ENCODE data around the gene CHRNB4. TPM values are rescaled to one million over a fixed set of nuclear protein-coding genes. Genes with fewer than 3 reads are reported as not detected.

The CHRNB4 gene
- total RNA-seq, 2 experiments from 2014 or later = not detected

DNA sequence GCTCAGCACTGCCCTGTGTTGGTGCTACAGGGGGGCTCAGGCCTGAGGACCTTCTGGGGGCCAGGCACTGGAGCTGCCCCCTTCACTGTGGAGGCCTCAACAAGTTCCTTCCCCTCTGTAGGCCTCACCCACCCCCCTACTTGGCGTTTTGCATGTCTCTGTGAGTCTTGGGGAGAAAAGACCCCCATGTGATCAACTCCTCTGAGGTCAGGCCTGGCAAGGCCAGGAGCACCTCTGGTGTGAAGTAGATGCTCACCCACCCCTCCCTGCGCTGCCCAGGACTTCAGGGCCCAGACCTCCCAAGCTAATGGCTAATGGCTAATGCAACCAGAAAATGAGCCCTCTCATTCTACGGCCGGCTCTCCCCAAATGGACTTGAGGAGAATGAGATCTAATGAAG, 34.2 kb upstream of the CHRNB4 start:
- Mint-ChIP-seq H3K9me3 (no peaks in the 10 kb centered on the region), H3K36me3 (no peaks in the 10 kb centered on the region), H3K4me1 (no peaks in the 10 kb centered on the region)

DNA sequence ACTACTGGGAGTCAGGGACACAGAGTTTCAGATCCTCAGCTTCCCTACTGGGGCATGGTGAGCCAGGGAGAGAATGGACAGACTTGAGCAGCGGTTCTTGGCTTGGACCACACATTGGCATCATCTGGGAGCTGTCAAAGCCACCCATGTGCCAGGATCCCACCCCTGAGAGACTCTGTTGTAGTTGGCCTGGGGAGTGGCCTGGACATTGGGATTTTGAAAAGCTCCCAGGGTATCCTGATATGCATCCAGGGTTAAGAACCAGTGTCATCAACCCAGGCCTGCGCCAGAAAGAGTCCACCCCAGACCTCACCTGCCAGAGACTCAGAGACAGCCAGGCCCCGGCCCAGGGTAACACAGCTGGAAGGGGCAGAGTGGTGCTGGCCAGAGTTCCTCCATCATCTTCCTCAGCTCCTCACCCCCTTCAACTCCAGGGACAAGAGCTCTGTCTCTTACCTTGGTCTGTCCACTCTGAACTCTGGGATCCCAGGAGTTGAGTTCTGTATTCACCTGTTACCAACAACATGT, 33.0 kb upstream of the CHRNB4 start:
- DNase-seq = no peak
- H3K4me3 Mint-ChIP-seq = no peak overlapping the region
- no peaks in the 10 kb centered on the region for H3K9me3 Mint-ChIP-seq
- no peaks in the 10 kb centered on the region for H3K36me3 Mint-ChIP-seq
- no peaks in the 10 kb centered on the region for H3K27me3 Mint-ChIP-seq
- no peak overlapping the region for H3K27ac Mint-ChIP-seq
- H3K4me1 Mint-ChIP-seq = no peaks in the 10 kb centered on the region

More for the DNA sequence above, 34.2 kb upstream of the CHRNB4 start:
- Mint-ChIP-seq H3K27me3 (no peaks in the 10 kb centered on the region), H3K27ac (no peak overlapping the region), H3K4me3 (no peak overlapping the region)
- DNase-seq = no peak

DNA sequence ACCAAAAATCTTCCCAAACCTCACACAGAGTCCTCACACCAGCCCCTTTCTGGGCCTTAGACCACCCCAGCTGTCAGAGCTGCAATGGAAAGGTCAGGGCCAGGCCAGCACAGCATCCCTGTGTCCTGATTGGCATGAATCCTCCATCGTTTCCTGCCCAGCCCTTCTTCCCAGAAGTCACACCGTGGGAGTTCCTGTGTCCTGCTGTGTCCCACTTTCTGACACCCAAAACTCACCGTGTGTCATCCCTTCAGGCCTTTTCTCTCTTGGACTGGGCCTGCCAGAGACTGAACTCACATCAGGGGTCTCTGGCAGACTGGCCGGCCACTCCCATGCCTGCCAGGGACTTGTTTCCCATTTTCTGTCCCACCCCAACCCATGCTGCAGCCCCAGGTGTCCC, 32.5 kb upstream of the CHRNB4 start:
- Mint-ChIP-seq H3K36me3 (no peaks in the 10 kb centered on the region), H3K4me1 (no peaks in the 10 kb centered on the region), H3K27me3 (no peaks in the 10 kb centered on the region), H3K9me3 (no peaks in the 10 kb centered on the region), H3K27ac (no peak overlapping the region), H3K4me3 (no peak overlapping the region)
- no peak for DNase-seq

DNA sequence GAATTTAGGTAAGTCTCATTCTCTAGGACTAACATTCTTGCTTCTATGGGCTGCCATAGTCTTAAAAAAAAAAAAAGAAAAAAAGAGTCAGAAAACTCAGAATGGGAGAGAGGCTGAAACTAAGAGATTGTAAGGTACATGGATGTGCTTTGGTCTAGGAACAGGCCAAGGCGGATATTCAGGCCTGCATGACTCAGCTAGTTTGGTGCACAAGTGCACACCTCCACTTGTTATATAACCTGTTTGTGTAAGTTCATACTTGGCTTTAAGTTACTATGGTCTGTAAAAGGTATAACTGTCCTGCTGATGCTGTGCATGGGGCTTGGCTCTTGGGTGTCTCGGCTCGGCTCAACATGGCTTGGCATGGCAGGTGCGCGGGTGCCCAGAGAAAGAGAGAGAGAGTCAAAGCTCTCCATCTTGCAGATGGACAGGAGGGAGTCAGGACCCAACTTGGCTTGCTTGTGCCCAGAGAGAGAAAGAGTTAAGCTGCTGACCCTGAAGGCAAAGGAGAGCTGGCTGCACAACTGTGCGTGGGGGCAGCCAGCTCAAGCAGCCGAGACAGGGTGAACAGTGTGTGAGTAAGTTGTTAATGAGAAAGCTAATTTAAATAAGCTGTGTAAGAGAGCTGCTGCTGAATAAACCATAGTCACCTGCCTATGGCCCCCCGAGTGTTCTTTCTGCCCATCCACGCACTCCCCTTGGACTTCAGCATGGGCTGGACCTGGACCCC, 31.4 kb upstream of the CHRNB4 start:
- no peak for DNase-seq
- H3K4me1 Mint-ChIP-seq = no peaks in the 10 kb centered on the region
- H3K36me3 Mint-ChIP-seq = no peaks in the 10 kb centered on the region
- no peak overlapping the region for H3K27ac Mint-ChIP-seq
- no peaks in the 10 kb centered on the region for H3K9me3 Mint-ChIP-seq
- H3K27me3 Mint-ChIP-seq = peaks cover 4% of the 10 kb centered on the region
- H3K4me3 Mint-ChIP-seq = no peak overlapping the region

DNA sequence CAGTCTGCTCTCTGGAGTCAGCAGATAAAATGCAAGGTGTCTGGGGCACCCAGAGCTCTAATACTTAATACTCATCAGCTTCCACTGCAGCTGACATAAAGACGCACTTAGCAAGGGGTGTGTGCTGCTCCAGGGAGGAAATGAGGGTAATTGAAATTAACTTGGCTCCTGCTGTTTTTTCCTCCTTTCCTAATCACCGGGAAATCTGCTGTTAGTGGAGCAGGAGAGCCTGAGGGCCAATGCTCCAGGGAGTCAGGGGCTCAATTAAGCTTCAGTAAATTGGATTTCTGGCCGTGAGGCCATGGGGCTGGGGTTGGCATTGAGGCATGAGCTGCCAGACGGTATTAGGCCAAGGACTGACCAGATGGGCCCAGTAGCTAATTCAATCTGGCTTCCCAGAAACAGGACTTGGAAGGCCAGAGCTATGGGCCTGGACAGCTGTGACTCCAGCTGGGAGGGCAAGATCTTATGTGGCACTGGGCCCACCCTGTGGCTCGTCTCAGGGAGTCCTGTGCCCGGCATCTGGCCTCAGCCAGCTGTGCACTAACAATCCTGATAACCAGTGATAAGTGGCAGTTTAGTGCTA, 30.7 kb upstream of the CHRNB4 start:
- H3K4me1 Mint-ChIP-seq = no peaks in the 10 kb centered on the region

DNA sequence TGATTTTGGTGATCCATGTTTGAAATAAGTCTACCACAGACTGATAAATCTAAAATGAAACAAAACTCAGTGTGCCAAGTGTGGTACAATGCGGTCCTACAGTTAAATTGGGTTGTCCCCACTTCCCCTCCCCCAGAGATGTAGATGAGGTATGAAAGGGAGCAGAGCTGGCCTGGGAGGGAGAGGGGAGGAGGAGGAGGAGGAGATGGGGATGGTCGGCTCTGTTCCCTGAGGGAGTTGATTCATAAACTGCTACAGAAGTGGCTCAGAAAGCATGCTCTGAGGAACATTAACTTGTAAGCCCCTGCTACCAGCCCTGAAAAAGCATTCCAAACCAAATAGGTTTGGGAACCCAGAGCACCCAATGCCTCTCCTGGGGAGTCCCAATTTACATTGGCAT, 28.0 kb upstream of the CHRNB4 start:
- peaks cover 4% of the 10 kb centered on the region for H3K27me3 Mint-ChIP-seq
- DNase-seq = no peak
- H3K4me3 Mint-ChIP-seq = no peak overlapping the region
- H3K36me3 Mint-ChIP-seq = no peaks in the 10 kb centered on the region
- H3K4me1 Mint-ChIP-seq = peaks cover 2% of the 10 kb centered on the region
- H3K9me3 Mint-ChIP-seq = no peaks in the 10 kb centered on the region
- no peak overlapping the region for H3K27ac Mint-ChIP-seq

More for the DNA sequence above, 30.7 kb upstream of the CHRNB4 start:
- no peaks in the 10 kb centered on the region for H3K9me3 Mint-ChIP-seq
- H3K27ac Mint-ChIP-seq = no peak overlapping the region
- H3K4me3 Mint-ChIP-seq = no peak overlapping the region
- no peak for DNase-seq
- H3K36me3 Mint-ChIP-seq = no peaks in the 10 kb centered on the region
- H3K27me3 Mint-ChIP-seq = peaks cover 4% of the 10 kb centered on the region

DNA sequence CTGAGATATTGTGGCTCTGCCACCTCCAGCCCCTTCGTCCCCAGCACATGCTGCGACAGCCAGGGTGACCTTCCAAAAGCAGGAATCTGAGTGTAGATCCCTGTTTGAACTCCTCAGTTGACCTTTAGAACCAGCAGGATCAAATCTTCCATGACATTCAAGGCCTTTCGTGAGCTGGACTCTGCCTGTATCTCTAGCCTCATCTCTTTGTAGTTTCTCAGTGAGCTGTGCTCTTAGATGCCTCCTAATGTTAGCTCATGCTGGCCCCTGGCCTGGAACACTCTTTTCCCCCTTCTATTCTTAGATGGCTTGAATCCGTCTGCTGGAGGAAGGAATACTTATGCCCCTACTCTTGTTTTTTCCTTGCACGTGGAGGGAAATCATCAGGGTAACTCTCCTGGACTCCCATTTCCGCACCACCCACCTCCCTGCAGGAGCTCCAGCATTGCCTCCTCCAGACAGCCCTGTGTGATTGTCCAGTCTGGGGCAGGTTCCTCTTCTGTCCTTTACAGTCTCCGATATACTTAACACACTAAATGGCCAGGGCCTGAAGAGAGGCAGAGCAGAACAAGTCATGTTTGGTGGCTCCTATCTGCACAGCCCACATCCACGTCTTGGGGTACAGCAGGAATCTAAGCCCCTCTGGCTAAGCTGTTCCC, 26.7 kb upstream of the CHRNB4 start:
- H3K4me3 Mint-ChIP-seq = no peak overlapping the region
- H3K36me3 Mint-ChIP-seq = no peaks in the 10 kb centered on the region
- no peak overlapping the region for H3K27ac Mint-ChIP-seq
- no peaks in the 10 kb centered on the region for H3K9me3 Mint-ChIP-seq
- no peak for DNase-seq
- peaks cover 2% of the 10 kb centered on the region for H3K4me1 Mint-ChIP-seq
- peaks cover 4% of the 10 kb centered on the region for H3K27me3 Mint-ChIP-seq

DNA sequence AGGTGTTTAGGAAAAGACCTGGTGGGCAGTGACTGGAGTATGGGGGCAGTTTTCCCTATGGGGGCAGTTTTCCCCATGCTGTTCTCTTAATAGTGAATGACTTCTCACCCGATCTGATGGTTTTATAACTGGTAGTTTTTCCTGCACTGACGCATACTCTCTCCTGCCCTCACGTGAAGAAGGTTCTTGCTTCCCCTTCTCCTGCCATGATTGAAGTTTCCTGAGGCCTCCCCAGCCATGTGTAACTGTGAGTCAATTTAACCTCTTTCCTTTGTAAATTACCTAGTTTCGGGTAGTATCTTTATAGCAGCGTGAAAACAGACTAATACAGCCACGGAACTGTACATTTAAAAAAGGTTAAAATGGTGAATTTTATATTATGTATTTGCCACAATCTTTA, 25.0 kb upstream of the CHRNB4 start:
- Mint-ChIP-seq H3K36me3 (no peaks in the 10 kb centered on the region), H3K4me3 (no peak overlapping the region), H3K9me3 (no peaks in the 10 kb centered on the region), H3K4me1 (peaks cover 2% of the 10 kb centered on the region), H3K27ac (no peak overlapping the region), H3K27me3 (peaks cover 4% of the 10 kb centered on the region)
- no peak for DNase-seq

DNA sequence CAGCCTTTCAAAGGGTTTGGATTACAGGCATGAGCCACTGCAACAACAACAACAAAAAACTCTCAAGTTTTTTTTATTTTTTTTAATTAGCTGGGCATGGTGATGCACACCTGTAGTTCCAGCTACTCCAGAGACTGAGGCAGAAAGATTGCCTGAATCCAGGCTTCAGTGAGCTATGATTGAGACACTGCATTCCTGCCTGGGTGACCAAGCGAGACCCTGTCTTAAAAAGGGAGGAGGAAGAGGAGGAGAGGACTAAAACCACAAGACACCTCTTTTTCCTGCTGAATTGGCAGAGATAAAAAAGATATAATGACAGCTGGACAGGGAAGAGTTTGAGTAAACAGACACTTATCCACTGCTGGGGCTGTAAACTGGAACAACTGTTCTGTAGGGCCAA, 22.7 kb upstream of the CHRNB4 start:
- no peak for DNase-seq
- Mint-ChIP-seq H3K27ac (no peak overlapping the region), H3K4me1 (peaks cover 2% of the 10 kb centered on the region), H3K27me3 (peaks cover 4% of the 10 kb centered on the region), H3K36me3 (no peaks in the 10 kb centered on the region), H3K9me3 (no peaks in the 10 kb centered on the region), H3K4me3 (no peak overlapping the region)

DNA sequence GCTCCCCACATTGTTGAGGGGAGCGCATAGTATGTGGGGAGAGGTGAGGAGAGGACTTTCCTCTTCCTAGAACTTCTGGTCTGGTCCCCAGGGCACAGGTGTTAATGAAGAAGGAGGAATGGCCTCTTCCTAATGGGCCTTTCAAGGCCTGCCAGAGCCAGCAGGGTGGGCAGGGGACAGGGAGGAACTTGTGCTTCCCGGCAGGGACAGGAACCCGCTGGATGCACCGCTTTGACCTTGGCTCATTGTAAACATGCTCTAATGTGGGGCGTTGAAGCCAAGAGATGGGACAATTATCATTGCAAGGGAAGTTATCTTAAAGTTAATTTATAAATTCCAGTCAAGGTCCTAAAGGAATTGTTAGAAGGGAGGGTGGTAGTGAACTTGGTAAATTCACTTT, 21.0 kb upstream of the CHRNB4 start:
- Mint-ChIP-seq H3K27me3 (no peaks in the 10 kb centered on the region), H3K27ac (no peak overlapping the region), H3K9me3 (no peaks in the 10 kb centered on the region), H3K4me1 (peaks cover 2% of the 10 kb centered on the region), H3K36me3 (no peaks in the 10 kb centered on the region), H3K4me3 (no peak overlapping the region)
- DNase-seq = no peak

DNA sequence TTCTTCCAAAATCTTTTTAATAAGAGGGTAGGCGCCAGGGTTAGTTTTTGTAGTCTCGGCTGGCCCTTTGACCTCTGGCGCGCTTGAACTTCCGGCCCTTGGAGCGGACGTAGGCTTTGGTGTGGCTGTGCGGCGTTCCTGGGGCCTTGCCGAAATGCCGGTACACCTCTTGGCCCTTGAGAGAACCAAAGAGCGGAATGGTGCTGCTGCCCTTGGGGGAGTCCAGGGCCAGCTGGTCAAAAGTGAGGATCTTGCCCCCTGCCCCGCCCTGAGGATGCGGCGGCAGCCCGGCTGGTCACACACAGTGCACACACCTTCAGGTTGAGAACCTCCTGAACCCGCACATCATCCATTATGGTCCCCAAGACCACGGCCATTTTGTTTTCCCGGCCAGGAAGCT, 20.0 kb upstream of the CHRNB4 start:
- H3K27me3 Mint-ChIP-seq = no peaks in the 10 kb centered on the region
- no peak for DNase-seq
- peaks cover under 1% of the 10 kb centered on the region for H3K4me1 Mint-ChIP-seq
- no peak overlapping the region for H3K4me3 Mint-ChIP-seq
- no peak overlapping the region for H3K27ac Mint-ChIP-seq
- H3K9me3 Mint-ChIP-seq = no peaks in the 10 kb centered on the region
- H3K36me3 Mint-ChIP-seq = no peaks in the 10 kb centered on the region

DNA sequence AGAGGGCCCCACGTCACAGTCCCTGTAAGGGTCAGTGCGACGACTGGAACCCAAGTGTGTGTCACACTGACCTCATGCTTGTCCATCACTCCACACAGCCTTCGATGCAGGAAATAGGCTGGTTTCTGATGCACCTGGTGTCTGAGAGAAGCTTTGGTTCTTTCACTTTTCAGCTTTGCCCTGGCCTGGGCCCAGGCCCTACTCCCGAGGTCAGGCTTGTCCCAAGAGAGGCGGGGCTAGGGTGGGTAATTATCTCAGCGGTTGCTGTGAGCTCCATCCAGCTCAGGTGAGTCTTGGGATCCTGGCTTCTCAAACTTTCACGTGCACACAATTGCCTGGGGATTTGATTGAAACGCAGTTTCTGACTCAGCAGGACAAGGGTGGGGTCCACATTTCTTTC, 19.6 kb upstream of the CHRNB4 start:
- no peaks in the 10 kb centered on the region for H3K27me3 Mint-ChIP-seq
- no peak overlapping the region for H3K27ac Mint-ChIP-seq
- no peak for DNase-seq
- H3K9me3 Mint-ChIP-seq = no peaks in the 10 kb centered on the region
- H3K4me3 Mint-ChIP-seq = no peak overlapping the region
- no peaks in the 10 kb centered on the region for H3K36me3 Mint-ChIP-seq
- H3K4me1 Mint-ChIP-seq = no peaks in the 10 kb centered on the region

DNA sequence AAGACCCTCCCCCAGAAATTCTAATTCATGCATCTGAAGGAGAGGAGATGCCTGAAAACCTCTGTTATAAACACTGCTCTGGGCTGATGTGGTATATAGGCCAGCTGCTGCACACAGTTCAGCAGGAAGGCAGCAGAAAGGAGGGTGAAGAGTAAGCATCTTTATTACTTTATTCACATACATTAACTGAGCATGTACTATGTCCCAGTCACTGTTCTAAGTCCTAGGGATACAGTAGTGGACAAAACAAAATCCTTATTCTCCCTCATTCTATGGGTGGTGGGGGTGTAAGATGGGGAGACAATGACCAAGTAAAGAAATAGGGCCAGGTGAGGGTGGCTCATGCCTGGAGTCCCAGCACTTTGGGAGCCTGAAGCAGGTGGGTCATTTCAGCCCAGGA, 17.8 kb upstream of the CHRNB4 start:
- Mint-ChIP-seq H3K27me3 (no peaks in the 10 kb centered on the region), H3K9me3 (no peaks in the 10 kb centered on the region), H3K4me3 (no peak overlapping the region), H3K36me3 (no peaks in the 10 kb centered on the region), H3K4me1 (no peaks in the 10 kb centered on the region), H3K27ac (no peak overlapping the region)
- DNase-seq = no peak

DNA sequence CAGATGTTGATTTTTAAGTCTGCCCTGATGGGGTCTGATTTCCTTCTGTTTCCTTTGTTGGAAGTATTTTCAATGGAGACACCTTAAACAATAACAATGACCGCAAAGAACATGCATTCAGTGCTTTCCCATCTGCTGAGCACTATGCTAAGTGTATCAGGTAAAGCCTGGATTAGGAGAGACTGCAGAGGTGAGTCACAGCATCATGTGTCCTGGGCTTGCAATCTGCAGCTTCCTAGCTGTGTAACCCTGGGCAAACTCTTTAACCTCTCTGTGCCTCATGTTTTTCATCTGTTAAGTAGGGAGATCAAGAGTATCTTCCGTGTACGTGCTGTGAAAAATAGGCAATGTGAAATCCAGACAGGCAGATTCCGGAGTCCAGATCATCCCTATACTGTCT, 13.3 kb upstream of the CHRNB4 start:
- H3K36me3 Mint-ChIP-seq = no peaks in the 10 kb centered on the region
- no peak for DNase-seq
- H3K4me3 Mint-ChIP-seq = no peak overlapping the region
- H3K27me3 Mint-ChIP-seq = no peaks in the 10 kb centered on the region
- H3K4me1 Mint-ChIP-seq = no peaks in the 10 kb centered on the region
- no peak overlapping the region for H3K27ac Mint-ChIP-seq
- H3K9me3 Mint-ChIP-seq = no peaks in the 10 kb centered on the region

DNA sequence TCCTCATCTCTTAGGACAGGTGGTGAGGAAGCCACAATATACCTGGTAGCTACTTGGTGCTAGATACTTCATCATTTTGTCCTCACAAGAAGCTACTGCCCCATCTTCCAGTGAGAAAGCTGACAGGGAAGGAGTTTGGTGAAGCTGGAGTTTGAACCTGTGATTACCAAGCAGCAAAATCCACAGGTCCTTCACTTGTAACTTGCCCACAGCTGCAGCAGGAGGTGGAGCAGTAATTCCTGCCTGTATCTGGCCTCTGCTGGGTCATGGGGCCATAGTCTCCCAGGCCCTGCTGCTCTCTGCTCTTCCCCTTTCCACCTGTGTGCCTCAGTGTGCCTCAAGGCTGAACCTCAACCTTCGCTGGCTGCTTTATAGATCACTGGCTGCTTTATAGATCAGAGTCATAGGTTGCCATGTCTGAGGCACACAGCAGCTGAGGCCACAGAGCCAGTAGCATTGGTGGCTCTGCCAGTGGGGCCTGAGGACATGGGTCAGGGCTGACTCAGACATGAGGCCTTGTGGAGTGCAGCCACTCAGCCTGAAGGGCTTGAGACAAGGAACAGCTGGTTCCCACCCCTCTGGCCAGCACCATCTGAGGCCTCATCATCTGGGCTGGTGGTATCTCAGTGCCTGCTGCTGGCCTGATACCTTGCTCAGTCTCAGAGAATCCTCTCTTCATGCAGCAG, 11.1 kb upstream of the CHRNB4 start:
- Mint-ChIP-seq H3K27me3 (no peaks in the 10 kb centered on the region), H3K4me1 (no peaks in the 10 kb centered on the region), H3K36me3 (no peaks in the 10 kb centered on the region), H3K4me3 (no peak overlapping the region), H3K27ac (no peak overlapping the region), H3K9me3 (no peaks in the 10 kb centered on the region)
- DNase-seq = no peak
